ENCODE measurements around the gene CADPS. TPM values are rescaled to one million over a fixed set of nuclear protein-coding genes. Genes with fewer than 3 reads are reported as not detected.

Gene CADPS
- polyA plus RNA-seq, 1 donor (not counting 4 experiments of a cell fraction or from before 2014, with no cell fraction given), result not detected

DNA sequence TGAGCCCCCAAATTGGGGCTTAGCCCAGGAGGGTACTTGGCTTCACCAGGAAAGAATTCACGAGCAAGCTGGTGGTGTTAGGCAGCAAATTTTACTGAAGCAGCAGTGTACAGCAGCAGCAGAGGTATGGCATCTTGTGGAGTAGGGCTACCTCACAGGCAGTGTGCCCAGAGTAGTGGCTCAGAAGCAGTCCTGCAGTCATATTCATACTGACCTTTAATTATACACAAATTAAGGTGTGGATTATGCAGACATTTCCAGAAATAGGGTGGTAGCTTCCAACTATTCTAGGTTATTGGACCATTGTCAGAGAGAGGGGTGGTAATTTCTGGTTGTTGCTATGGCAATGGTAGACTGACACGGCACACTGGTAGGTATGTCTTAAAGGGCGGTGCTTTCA lies 20.7 kb upstream of the CADPS start:
- TF ChIP-seq, protein P1, sequence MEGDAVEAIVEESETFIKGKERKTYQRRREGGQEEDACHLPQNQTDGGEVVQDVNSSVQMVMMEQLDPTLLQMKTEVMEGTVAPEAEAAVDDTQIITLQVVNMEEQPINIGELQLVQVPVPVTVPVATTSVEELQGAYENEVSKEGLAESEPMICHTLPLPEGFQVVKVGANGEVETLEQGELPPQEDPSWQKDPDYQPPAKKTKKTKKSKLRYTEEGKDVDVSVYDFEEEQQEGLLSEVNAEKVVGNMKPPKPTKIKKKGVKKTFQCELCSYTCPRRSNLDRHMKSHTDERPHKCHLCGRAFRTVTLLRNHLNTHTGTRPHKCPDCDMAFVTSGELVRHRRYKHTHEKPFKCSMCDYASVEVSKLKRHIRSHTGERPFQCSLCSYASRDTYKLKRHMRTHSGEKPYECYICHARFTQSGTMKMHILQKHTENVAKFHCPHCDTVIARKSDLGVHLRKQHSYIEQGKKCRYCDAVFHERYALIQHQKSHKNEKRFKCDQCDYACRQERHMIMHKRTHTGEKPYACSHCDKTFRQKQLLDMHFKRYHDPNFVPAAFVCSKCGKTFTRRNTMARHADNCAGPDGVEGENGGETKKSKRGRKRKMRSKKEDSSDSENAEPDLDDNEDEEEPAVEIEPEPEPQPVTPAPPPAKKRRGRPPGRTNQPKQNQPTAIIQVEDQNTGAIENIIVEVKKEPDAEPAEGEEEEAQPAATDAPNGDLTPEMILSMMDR (optimal IDR thresholded peaks at IDR 0.05 in 1 of 3, IDR thresholded peaks at IDR 0.05 in 1 of 3, conservative IDR thresholded peaks at IDR 0.05 in 1 of 3; ENCODE audit: extremely low read depth in 1 of 3, insufficient read depth in 2 of 3, low read length in 3 of 3), result no peak
- no peak for TF ChIP-seq EZH2 (IDR thresholded peaks at IDR 0.05; ENCODE audit: low read length)
- no peak for FAIRE-seq
- no peaks in the 10 kb centered on the region for H3K9me3 ChIP-seq (ENCODE audit: control insufficient read depth, low read depth, low read length)
- H3K4me3 ChIP-seq (ENCODE audit: control insufficient read depth in 2 of 3, extremely low read depth in 1 of 3, insufficient read depth in 2 of 3, low read depth in 1 of 3, low read length in 3 of 3), result no peak overlapping the region
- no peaks in the 10 kb centered on the region for H3K9me1 ChIP-seq (ENCODE audit: control insufficient read depth, extremely low read depth, insufficient read depth, low read length)
- H3K4me2 ChIP-seq (ENCODE audit: control insufficient read depth, extremely low read depth, insufficient read depth, low read depth, low read length), result no peak overlapping the region
- H4K20me1 ChIP-seq (ENCODE audit: control insufficient read depth, extremely low read depth, insufficient read depth, low read length), result no peaks in the 10 kb centered on the region
- H2AFZ ChIP-seq (ENCODE audit: control insufficient read depth, low read length), result no peak overlapping the region
- dilution Hi-C loops (cut with MboI; ENCODE audit: extremely low pct_ligation_motif_present, low sequenced_read_pairs), result no loop called here
- H3K27me3 ChIP-seq (ENCODE audit: control insufficient read depth, extremely low read depth, insufficient read depth, low read length), result no peaks in the 10 kb centered on the region
- no peak for DNase-seq (ENCODE audit: low read depth, low spot score)
- H3K36me3 ChIP-seq (ENCODE audit: control insufficient read depth in 2 of 2, extremely low read depth in 1 of 2, insufficient read depth in 2 of 2, low read length in 2 of 2), result no peaks in the 10 kb centered on the region
- H3K79me2 ChIP-seq (ENCODE audit: control insufficient read depth, insufficient read depth, low read length), result no peaks in the 10 kb centered on the region
- no peak overlapping the region for H3K9ac ChIP-seq (ENCODE audit: control insufficient read depth, extremely low read depth, insufficient read depth, low read length)
- H3K27ac ChIP-seq (ENCODE audit: control insufficient read depth, insufficient read depth, low read length), result no peak overlapping the region
- no peaks in the 10 kb centered on the region for H3K4me1 ChIP-seq (ENCODE audit: control insufficient read depth, extremely low read depth, insufficient read depth, low read length)

DNA sequence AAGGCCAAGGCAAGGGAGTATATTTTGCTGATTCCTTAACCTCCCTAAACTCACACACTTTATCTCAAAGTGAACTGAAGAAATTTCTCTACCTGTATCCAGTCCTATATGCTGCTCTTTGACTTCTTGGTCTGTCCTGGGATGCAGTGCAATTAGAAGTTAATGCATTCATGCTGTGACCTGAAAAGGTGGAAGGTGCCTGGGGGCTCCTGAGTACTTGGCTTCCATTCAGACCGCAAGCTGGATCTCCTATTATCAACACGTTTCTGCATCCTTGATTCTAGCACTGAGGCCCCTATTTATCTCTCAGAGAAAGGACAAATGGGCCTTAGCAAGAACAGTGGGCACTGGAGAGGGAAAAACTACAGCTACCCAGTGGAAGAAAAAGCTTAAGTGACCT lies 17.7 kb upstream of the CADPS start:
- H3K4me1 ChIP-seq (ENCODE audit: control insufficient read depth, extremely low read depth, insufficient read depth, low read length), result no peaks in the 10 kb centered on the region
- no peak overlapping the region for H3K9ac ChIP-seq (ENCODE audit: control insufficient read depth, extremely low read depth, insufficient read depth, low read length)
- no peaks in the 10 kb centered on the region for H3K27me3 ChIP-seq (ENCODE audit: control insufficient read depth, extremely low read depth, insufficient read depth, low read length)
- no peak for TF ChIP-seq EZH2 (IDR thresholded peaks at IDR 0.05; ENCODE audit: low read length)
- TF ChIP-seq, protein P1 (optimal IDR thresholded peaks at IDR 0.05 in 1 of 3, IDR thresholded peaks at IDR 0.05 in 1 of 3, conservative IDR thresholded peaks at IDR 0.05 in 1 of 3; ENCODE audit: extremely low read depth in 1 of 3, insufficient read depth in 2 of 3, low read length in 3 of 3), result no peak
- H3K9me1 ChIP-seq (ENCODE audit: control insufficient read depth, extremely low read depth, insufficient read depth, low read length), result no peaks in the 10 kb centered on the region
- FAIRE-seq (no peak), DNase-seq (ENCODE audit: low read depth, low spot score) (no peak)
- no peaks in the 10 kb centered on the region for H3K36me3 ChIP-seq (ENCODE audit: control insufficient read depth in 2 of 2, extremely low read depth in 1 of 2, insufficient read depth in 2 of 2, low read length in 2 of 2)
- dilution Hi-C loops (cut with MboI; ENCODE audit: extremely low pct_ligation_motif_present, low sequenced_read_pairs), result no loop called here
- H4K20me1 ChIP-seq (ENCODE audit: control insufficient read depth, extremely low read depth, insufficient read depth, low read length), result no peaks in the 10 kb centered on the region
- H3K4me3 ChIP-seq (ENCODE audit: control insufficient read depth in 2 of 3, extremely low read depth in 1 of 3, insufficient read depth in 2 of 3, low read depth in 1 of 3, low read length in 3 of 3), result no peak overlapping the region
- no peaks in the 10 kb centered on the region for H3K9me3 ChIP-seq (ENCODE audit: control insufficient read depth, low read depth, low read length)
- H3K4me2 ChIP-seq (ENCODE audit: control insufficient read depth, extremely low read depth, insufficient read depth, low read depth, low read length), result no peak overlapping the region
- no peak overlapping the region for H2AFZ ChIP-seq (ENCODE audit: control insufficient read depth, low read length)
- H3K79me2 ChIP-seq (ENCODE audit: control insufficient read depth, insufficient read depth, low read length), result no peaks in the 10 kb centered on the region
- H3K27ac ChIP-seq (ENCODE audit: control insufficient read depth, insufficient read depth, low read length), result no peak overlapping the region
